ENCODE measurements around the gene KCP.

KCP gene

DNA sequence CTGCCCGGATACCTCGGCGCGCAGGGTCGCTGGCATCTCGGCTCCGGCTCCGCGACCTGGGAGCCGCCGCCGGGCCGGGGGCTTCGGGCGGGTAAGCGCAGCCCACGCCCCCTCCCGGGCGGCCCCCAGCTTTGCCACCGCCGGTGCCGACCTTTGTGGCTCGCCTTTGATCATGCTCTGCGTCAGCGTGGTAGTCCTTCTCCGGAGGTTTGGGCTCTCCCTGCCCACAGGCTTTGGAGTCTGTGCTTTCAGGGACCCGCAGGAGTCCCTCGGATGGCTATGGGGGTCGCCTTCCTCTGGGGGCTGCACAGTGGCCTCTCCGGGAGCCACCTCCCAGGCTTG, 40.6 kb downstream of the KCP start:
- no peak for DNase-seq

DNA sequence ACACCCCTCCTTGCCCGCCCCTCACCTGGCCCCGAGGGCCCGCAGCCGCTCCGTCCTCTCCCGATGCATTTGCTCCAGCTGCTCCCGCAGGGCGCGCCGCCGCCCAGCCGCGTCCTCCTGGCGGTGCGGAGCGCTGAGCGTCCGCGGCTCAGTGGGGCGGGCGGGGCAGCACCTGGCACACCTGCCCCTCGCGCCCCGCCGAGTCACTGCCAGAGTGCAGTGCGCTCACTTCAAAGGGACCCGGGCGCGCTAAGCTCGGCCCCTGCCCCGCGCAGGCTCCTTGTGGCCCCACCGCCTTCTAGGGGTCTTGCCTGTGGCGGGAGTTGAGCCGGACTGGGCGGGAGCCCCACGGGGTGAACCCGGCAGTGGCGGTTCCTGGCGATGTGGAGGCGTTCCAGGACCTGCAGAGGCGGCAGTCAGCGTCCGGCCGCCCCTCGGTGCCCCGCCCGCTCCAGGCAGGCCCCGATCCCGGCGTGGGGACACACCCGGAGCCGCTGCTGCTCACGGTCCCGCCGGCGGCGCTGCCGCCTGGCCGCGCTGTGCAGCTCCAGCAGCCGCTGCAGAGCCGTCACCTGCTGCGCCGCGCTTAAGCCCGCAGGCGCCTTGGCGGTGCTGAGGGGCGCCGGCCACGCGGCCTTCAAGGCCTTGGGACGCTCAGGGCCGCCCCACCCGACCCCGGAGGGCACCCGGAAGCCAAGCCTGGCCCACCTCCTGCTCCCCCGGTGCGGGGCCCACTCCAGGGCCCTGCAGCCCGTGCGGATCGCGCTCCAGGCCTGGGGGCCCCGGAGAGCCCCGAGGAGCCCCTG, 41.2 kb downstream of the KCP start:
- peak; percentile 26 for DNase-seq

DNA sequence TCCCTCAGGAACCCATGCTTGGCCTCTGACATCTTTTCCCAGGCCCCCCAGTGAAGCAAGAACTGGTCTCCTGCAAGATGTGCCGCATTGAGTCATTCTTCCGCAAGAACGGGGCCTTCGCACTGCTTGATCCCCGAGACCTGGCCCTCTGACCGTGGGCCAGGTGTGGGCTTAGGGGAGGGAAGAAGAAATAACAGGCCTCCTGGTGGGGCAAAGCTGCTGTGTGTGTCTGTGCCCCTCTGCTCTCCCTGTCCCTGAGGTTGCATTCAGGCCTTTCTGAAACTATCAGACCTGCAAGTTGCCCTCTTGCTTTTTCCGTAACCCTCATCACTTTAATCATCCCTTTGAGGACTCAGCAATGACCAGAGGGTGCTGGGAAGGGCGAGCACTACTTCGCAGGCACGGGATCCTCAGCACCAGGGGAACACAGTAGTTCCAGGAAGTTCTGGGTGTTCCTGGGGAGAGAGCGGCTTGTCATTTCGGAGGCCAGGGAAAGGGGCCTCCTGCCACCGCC, 41.8 kb downstream of the KCP start:
- no peak for DNase-seq

DNA sequence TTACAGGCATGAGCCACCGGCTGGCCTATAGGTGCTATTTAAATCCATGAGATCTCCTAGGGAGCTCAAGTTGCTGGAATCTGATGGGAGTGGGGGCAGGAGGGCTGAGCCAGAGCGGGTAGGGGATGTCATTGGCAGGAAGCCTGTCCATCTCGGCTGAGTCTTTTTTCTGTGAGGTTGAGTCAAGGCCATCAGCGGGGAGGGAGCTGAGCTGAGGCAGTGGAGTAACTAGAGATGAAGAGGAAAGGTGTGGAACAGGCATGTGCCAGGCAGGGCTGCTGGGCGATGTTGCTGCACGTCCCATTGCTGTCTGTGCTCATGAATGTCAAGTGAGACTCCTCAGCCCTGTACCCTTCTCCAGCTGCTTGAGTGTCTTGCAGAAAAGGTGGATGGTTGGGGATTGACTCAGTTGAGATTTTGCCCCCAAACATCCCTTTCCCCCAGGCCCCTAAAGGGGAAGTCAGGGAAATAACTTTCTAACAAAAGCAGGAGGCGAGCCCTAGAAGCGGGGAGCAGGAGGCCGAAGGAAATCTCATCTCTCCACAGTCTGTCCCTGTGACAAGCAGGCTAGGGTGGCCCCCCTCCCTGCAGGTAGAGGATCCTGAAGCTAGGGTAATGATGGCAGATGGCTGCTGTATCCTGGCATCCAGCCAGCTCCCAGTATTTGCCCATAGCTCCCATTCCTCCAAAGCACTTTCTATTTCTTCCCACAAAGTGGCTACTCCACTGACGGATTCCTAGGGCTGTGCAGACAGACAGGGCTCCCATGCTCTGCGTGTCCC, 42.5 kb downstream of the KCP start:
- DNase-seq = no peak

DNA sequence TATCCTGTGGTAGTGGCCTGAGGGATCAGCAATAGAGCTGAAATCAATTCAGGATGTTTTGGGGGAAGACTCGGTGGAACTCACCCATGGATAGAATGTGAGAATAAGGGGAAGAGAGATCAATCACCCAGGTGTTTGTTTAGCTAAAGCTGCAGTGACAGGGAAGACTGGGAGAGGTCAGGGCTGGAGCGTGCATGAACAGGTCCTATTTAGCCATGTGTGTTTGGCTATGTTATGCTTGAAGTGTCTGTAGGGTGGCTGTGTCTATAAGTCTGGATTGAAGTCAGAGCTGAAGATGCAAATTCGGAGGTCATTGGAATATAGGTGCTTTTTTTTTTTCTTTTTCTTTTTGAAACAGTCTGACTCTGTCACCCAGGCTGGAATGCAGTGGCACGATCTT, 43.3 kb downstream of the KCP start:
- no peak for DNase-seq

DNA sequence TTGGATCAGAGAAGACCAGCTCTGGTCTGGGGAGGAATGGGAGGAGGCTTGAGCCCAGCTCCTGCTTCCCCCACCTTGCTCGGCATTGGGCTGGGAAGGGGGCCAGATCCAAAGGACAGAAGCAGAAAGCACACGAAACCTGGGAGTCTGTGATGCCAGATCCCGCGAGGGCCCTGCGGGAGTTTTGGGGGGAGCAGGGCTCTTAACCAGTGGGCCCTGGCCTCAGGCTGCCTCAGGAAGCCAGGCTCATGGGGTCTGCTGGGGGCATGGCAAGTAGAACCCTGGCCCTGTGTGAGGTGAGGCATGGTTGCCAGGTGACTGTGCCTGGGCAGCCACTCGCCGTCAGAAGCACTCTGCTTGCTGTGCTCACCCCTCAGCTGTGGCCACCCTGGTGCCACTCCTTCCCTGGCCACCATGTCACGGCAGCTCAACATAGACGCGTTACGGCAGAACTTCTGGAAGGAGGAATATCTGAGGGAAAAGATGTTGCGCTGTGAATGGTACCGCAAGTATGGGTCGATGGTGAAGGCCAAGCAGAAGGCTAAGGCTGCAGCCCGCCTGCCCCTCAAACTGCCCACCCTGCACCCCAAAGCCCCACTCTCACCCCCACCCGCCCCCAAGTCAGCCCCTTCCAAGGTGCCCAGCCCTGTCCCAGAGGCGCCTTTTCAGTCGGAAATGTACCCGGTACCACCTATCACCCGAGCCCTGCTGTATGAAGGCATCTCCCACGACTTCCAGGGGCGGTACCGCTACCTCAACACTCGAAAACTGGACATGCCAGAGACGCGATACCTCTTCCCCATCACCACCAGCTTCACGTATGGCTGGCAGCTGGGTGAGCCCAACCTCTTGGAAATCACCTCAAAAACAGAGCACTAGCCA, 44.3 kb downstream of the KCP start:
- DNase-seq = no peak

DNA sequence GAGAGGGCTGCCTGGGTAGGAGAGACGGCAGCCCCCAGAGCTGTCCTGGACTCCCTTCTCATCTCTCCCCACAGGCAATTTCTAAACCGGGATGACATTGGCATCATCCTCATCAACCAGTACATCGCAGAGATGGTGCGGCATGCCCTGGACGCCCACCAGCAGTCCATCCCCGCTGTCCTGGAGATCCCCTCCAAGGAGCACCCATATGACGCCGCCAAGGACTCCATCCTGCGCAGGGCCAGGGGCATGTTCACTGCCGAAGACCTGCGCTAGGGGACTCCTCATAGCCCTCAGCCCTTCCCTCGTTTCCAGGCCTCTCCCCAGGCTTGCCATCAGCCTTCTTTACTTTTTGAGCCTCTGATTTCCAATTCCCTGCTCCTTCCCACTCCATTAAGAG, 45.2 kb downstream of the KCP start:
- no peak for DNase-seq

DNA sequence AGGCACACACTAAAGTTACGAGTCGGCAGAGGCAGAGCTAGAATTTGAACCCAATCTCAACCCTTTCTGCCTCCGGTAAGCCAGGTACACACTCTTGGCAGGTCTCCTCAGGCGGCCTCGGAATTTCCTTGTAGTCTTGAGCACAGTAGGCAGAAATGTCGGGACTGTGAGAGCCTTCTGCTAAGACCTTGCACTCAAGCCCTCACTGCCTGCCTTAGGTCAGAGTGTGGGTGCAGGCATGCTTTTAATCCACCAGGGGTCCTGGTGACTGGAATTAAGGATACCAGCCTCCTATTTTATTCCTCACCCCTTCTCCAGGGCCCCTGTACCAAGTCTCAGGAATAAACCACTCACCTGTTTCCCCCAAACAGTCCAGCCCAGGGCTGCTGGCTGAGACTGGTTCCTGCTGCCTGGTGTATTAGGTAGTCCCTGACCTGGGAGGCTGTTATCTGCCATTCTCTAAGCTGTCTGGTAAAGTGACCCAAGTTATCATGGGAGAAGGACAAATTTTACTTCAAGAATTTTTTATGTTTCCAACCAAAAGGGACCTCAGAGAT, 47.0 kb downstream of the KCP start:
- peak; percentile 42 for DNase-seq

DNA sequence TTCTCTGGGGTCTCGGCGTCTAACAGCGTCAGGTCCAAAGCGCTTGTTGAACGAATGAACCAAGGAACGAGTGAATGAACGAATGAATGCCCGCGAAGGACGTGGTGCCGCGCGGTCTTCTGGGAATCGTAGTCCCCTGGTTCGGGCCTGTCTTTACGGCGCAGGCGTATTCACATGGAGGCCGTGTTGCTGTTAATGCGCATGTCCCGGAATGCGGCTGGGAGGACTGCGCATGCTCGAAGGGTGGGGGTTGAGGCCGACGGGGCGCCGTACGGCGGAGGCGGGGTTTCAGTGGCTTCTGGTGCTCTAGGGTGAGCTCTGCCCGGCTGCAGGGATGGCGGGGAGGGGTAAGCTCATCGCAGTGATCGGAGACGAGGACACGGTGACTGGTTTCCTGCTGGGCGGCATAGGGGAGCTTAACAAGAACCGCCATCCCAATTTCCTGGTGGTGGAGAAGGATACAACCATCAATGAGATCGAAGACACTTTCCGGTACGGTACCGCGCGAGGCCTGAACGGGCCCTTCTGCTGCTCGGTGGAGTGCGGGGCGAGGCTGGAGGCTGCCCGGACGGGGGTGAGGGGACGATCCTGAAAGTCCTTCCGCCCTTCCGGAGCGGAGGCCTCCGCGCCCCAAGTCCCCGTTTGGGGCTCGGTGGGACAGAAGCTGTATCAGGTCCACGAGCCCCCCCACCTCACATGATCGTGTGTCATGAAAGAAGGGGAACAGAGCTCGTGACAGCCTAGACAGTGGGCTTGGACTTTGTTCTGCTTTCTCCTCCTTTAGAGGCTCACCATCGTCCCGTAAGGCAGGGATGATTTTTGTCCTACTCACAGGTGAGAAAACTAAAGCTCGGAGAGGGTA, 47.7 kb downstream of the KCP start, which contains the start of gene ATP6V1F:
TSS of gene ATP6V1F (plus strand) at position 286 of the 862 bp plus-strand sequence. CDS start at position 335, 49 bp downstream.
- peak; percentile 98 for DNase-seq

DNA sequence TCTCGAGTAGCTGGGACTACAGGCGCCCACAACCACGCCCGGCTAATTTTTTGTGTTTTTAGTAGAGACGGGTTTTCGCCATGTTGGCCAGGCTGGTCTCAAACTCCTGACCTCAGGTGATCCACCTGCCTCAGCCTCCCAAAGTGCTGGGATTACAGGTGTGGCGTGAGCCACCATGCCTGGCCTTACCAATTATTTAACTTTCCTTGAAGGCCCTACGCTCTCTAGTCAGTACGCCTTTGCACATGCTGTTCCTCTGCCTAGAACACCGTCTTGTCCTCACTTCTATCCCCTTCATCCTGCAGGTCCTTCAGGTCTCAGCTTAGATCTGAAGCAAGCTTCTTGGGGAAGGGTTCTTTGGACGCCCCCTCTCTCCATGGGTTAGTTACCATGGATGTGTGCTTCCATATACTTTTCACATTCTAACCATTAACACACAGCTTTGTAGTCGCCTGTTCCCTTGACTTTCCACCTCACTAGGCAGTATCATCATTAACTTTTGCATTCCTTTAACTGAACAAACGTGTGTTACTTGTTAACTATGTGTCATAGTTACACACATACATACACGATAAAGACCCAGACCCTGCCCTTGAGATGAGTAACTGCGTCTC, 48.4 kb downstream of the KCP start:
- no peak for DNase-seq

DNA sequence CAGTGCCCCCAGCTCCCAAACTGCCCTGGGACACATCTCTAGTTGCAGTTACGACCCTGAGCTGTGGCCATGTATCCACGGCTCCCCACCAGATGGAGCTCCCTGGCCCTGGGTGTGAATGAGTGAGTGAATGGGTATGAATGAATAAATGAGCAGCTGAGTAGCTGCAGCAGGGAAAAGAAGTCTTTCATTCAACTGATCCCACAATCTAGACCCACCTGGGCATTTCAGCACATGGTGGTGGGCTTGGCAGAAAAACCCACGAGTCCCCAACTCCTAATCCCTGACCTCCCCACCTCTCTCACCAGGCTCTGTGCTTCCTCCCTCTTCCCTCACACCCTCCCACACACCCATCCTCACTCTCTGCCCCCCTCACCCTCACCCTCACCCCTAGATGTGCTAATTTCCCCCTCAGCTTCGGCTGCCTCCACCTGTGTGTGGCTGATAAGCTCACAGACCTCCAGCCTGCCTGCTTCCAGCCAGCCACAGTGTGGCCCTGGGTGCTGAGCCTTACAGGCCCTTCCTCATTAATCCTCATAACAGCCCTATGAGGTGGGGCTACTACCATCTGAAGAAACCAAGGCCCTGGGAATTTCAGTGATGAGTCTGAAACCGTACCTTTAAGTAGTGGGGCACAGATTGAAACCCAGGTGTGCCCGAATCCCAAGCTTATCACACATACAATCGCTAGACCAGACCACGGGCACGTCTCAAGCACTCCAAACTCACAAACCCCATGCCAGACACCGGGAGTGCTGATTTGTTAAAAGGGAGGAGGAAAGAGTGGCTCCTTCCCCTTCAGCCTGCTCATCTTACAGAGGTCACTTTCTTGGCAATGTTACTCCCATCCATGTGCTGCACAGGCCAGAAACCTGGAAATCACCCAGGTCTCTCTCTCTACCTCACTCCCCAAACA, 50.1 kb downstream of the KCP start:
- DNase-seq = no peak

DNA sequence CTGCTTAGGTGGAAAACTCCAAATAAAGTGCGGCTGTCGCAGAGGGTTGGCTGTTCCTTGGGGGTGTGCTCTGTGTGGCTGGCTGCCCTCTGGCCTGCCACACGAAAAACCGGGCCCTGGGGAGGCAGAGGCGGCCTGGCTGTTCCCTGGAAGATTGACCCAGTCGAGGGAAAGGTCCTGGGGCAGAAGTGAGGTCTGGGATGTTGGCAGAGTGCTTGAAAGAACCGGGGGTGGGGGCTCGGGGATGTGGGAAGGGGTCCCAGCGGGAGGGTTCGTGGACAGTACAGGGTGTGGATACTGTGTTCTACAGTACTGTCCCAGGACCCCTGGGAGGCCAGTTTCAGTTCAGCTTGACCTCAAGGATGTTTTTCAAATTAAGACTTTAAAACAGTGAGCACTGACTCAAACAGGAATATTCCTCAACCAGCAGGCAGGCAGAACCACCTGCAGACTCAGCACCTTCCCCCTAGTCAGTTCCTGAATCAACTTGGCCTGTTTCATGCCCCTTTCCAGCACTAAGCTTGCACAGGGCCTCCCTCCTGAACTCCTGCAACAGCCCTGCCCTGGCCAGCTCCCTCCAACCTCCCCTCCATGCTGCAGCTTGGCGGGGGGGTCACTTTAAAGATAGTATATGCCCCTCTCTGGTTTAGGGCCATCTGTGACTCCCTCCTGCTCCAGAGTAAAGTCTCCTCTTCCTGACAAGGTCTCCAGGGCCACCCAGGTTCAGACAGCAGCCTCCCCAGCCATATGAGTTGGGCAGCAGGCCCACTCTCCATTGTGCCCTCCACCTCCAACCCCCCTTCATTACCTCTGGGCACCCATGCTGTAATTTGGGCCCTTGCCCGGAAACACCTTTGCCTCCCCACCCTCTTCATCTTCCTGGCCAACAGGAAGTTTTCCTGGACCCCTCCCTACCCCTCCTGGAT, 51.0 kb downstream of the KCP start:
- no peak for DNase-seq

DNA sequence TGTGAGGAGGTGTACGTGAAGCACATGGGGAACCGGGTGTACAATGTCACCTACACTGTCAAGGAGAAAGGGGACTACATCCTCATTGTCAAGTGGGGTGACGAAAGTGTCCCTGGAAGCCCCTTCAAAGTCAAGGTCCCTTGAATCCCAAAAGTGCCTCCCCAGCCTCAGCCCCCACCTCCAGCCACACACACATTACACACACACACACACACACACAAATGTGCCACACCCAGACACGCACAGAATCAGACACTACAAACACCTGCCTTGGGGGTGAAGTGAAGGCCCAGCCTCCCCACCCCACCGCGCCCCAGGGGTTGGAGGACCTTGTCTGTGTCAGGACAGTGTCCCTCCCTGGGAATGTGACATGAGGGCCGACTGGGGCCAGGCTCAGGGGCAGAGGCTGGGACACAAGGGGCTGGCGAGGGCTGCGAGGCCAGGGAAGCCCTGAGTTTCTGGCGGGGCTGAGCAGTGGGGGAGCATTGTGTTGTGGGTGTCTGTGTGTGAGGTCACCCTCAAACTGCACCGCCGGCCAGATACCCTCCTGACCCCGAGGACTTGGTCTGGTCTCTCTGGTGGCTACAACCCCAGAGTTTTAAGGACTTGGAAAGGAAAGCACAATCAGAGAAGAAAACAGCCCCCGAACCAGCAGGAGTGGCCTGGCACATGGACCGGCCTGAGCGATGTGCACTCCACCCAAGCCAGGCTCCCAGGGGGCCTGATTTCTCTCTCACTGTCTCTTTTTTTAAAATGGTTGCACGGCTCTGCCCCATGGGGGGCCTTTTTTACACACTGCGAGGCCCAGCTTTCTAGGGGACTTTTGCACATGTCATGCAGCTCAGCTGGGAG, 51.9 kb downstream of the KCP start:
- DNase-seq = no peak

DNA sequence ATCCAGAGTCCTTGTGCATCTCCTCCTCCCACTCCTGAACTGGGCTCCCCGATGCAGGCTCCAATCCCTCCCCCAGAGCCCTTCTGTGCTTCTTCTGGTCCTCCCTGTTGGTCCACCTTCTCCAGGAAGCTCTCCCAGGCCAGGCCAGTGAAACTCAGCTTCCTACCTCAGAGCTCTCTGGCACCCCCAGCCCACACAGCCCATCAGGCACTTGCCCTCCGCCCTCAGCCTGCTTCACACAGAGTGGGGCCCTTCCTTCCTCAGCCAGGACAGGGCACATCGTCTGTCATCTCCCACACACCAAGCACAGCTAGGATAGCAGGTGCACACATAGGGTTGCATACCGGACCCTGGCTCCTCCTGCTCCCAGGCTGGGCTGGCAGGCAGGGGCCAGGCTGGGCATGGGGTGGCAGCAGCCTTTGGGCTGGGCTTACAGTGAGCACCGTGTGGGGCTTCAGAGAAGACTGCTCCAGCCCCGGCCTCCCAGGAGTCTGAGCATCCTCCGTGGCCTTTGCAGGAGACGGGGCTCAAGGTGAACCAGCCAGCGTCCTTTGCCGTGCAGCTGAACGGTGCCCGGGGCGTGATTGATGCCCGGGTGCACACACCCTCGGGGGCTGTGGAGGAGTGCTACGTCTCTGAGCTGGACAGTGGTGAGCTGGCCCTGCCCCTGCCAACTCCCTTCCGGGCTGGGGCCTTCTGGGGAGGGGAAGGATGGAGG, 54.3 kb downstream of the KCP start:
- no peak for DNase-seq

DNA sequence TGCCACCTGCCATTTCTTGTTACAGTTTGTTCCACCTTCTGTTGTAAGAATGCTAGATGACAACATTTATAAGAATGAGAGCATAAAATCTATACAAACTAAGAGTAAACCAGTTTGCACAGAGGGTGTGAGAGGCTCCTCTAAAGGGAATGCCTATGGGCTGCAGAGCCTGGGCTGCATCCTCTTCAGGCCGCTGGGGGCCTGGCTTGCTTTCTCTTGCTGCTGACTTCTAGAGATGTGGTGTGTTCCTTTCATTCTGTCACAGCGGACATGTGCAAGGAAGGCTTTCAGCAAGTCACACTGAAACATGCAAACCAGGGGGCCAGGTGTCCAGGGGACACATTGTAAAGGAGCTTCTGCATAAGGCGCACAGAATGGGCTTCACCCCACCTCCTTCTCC, 55.0 kb downstream of the KCP start:
- DNase-seq = no peak

DNA sequence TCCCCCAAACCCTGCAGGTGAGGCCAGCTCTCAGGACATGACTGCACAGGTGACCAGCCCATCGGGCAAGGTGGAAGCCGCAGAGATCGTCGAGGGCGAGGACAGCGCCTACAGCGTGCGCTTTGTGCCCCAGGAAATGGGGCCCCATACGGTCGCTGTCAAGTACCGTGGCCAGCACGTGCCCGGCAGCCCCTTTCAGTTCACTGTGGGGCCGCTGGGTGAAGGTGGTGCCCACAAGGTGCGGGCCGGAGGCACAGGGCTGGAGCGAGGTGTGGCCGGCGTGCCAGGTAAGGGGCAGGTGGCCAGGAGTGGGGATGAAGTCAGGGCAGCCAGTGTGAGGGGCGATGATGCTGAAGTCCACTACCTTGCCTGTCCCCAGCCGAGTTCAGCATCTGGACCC, 56.1 kb downstream of the KCP start:
- DNase-seq = no peak

DNA sequence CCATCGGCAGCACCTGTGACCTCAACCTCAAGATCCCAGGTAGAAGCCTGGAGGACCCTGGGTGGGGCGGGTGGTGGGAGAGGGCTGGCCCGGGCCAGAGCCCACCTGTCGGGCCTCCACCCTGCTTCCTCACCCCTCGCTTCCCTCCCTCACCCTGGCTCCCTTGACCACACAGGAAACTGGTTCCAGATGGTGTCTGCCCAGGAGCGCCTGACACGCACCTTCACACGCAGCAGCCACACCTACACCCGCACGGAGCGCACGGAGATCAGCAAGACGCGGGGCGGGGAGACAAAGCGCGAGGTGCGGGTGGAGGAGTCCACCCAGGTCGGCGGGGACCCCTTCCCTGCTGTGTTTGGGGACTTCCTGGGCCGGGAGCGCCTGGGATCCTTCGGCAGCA, 56.7 kb downstream of the KCP start:
- no peak for DNase-seq

Data from CD4-positive, alpha-beta T cell treated with Interferon gamma for 1 hour (primary cell).